GM23338 (cell line): ENCODE data around the gene DNAJC1. TPM values are rescaled to one million over a fixed set of nuclear protein-coding genes. Genes with fewer than 3 reads are reported as not detected.

Source experiments
- ATAC-seq: fragments of 200-7000 bp; cut with Tn5 transposase; 3 replicates; pipeline ENCODE4 v1.9.1; 2020
- DNase-seq: peaks from one replicate; pipeline ENCODE4 v3.0.0-alpha.2; 2015; ENCODE audit warnings: low spot score
- H2AFZ ChIP-seq: fragments of 200-600 bp; sonication (generic); 2 replicates; pipeline ENCODE4 v1.8.0; 2016; ENCODE audit warnings: antibody characterized with exemption, mild to moderate bottlenecking, moderate library complexity
- H3F3A ChIP-seq: fragments of 200-600 bp; sonication (generic); replicated peaks from 2 replicates; pipeline ENCODE4 v1.8.0; 2017; ENCODE audit warnings: antibody characterized with exemption, mixed run types, low read depth
- H3K27ac ChIP-seq: fragments of 200-600 bp; sonication (generic); 2 replicates; pipeline ENCODE4 v1.6.1; 2016; ENCODE audit warnings: low read depth
- H3K27me3 ChIP-seq: fragments of 200-600 bp; sonication (generic); 2 replicates; pipeline ENCODE4 v1.8.0; 2016; ENCODE audit warnings: mild to moderate bottlenecking, mixed run types, moderate library complexity; ENCODE audit not compliant: insufficient read depth
- H3K36me3 ChIP-seq: fragments of 200-600 bp; sonication (generic); 2 replicates; pipeline ENCODE4 v1.8.0; 2016; ENCODE audit warnings: mild to moderate bottlenecking; ENCODE audit not compliant: insufficient read depth
- H3K4me1 ChIP-seq: fragments of 200-600 bp; sonication (generic); 2 replicates; pipeline ENCODE4 v1.8.0; 2016; ENCODE audit warnings: mild to moderate bottlenecking, moderate library complexity; ENCODE audit not compliant: insufficient read depth
- H3K4me2 ChIP-seq: fragments of 200-600 bp; sonication (generic); 2 replicates; pipeline ENCODE4 v1.7.1; 2017; ENCODE audit warnings: mixed run types
- H3K4me3 ChIP-seq: fragments of 200-600 bp; sonication (generic); 2 replicates; pipeline ENCODE4 v1.6.1; 2016; ENCODE audit warnings: mixed run types
- H3K79me2 ChIP-seq: fragments of 200-600 bp; sonication (generic); replicated peaks from 2 replicates; pipeline ENCODE4 v1.8.0; 2017; ENCODE audit warnings: mild to moderate bottlenecking; ENCODE audit not compliant: insufficient read depth
- H3K9me2 ChIP-seq: fragments of 200-600 bp; sonication (generic); 2 replicates; pipeline ENCODE4 v1.8.0; 2017; ENCODE audit not compliant: insufficient read depth
- H4K20me1 ChIP-seq: fragments of 200-600 bp; sonication (generic); replicated peaks from 2 replicates; pipeline ENCODE4 v1.8.0; 2017; ENCODE audit warnings: mild to moderate bottlenecking; ENCODE audit not compliant: insufficient read depth
- H3K27ac Mint-ChIP-seq: 2 replicates; pipeline ENCODE4 v1.8.0; 2020; ENCODE audit warnings: inconsistent platforms, mild to moderate bottlenecking, moderate library complexity, mixed read lengths
- H3K27me3 Mint-ChIP-seq: 3 replicates; pipeline ENCODE4 v1.8.0; 2022; ENCODE audit warnings: low read depth, mild to moderate bottlenecking, moderate library complexity, mixed read lengths, inconsistent platforms; ENCODE audit not compliant: insufficient read depth, poor library complexity
- H3K36me3 Mint-ChIP-seq: 3 replicates; pipeline ENCODE4 v1.8.0; 2021; ENCODE audit warnings: low read depth, mild to moderate bottlenecking, inconsistent platforms, moderate library complexity, mixed read lengths
- H3K4me1 Mint-ChIP-seq: 3 replicates; pipeline ENCODE4 v1.8.0; 2020; ENCODE audit warnings: mild to moderate bottlenecking, inconsistent platforms, mixed read lengths
- H3K4me3 Mint-ChIP-seq: 3 replicates; pipeline ENCODE4 v1.8.0; 2021; ENCODE audit warnings: moderate library complexity, mild to moderate bottlenecking, inconsistent platforms, mixed read lengths
- H3K9me3 Mint-ChIP-seq: 3 replicates; pipeline ENCODE4 v1.8.0; 2020; ENCODE audit warnings: moderate library complexity, mild to moderate bottlenecking, inconsistent platforms, mixed read lengths
- CREB1 ChIP-seq: fragments of 250-450 bp; sonication (Bioruptor Pico); IDR thresholded peaks from 2 replicates; pipeline ENCODE4 v1.5.0; 2020; ENCODE audit warnings: low read depth, mild to moderate bottlenecking, moderate library complexity
- EZH2 ChIP-seq: fragments of 200-600 bp; sonication (generic); IDR thresholded peaks from one replicate; pipeline ENCODE4 v1.8.0; 2017; ENCODE audit warnings: antibody characterized with exemption, mild to moderate bottlenecking, low read depth; ENCODE audit not compliant: unreplicated experiment
- JUNB ChIP-seq: IDR thresholded peaks from one replicate; pipeline ENCODE4 v1.6.1; 2016; ENCODE audit warnings: antibody characterized with exemption; ENCODE audit not compliant: unreplicated experiment
- NANOG ChIP-seq: IDR thresholded peaks from 2 replicates; pipeline ENCODE4 v1.6.1; 2016; ENCODE audit warnings: antibody characterized with exemption, borderline replicate concordance
- REST ChIP-seq: IDR thresholded peaks from one replicate; pipeline ENCODE4 v1.6.1; 2018; ENCODE audit warnings: antibody characterized with exemption; ENCODE audit not compliant: unreplicated experiment
- ZNF114 ChIP-seq: fragments of 250-450 bp; sonication (Bioruptor Pico); IDR thresholded peaks from 2 replicates; pipeline ENCODE4 v1.5.0; 2020; ENCODE audit warnings: mild to moderate bottlenecking, moderate library complexity
- polyA plus RNA-seq: library from polyadenylated mRNA; unstranded; fragments of >200 nt; fragmentation: Nextera tagmentation; extraction: Ambion mirVana; gene quantifications from 2 replicates; pipeline ENCODE4 v1.2.1, GENCODE V29; 2016
- total RNA-seq: library from RNA; depleted of rRNA; stranded (reverse); fragments of >200 nt; shearing (Covaris generic); gene quantifications from 2 replicates; pipeline ENCODE4 v1.2.3, GENCODE V29; 2014
- TF ChIP-seq, protein P1 (sequence below): fragments of 250-450 bp; sonication (Bioruptor Pico); IDR thresholded peaks from 2 replicates; pipeline ENCODE4 v1.5.0; 2020; ENCODE audit warnings: mild to moderate bottlenecking, moderate library complexity

The DNAJC1 gene
- total and polyA plus RNA-seq, 2 experiments from 2014 or later, result 38.6 to 45.3 TPM

GRCh38 chr10:21724687-21725367, 278.7 kb downstream of the DNAJC1 start:
- Histone ChIP-seq H3K4me3 (no peak overlapping the region), H2AFZ (no peak overlapping the region), H4K20me1 (no peaks in the 10 kb centered on the region), H3K4me1 (peaks cover 37% of the 10 kb centered on the region), H3K27me3 (no peaks in the 10 kb centered on the region), H3K9me2 (no peaks in the 10 kb centered on the region), H3F3A (no peaks in the 10 kb centered on the region), H3K27ac (peak overlapping the region; percentile 58), H3K4me2 (no peak overlapping the region), H3K36me3 (no peaks in the 10 kb centered on the region; the same call in 1 of the 2 replicates), H3K79me2 (0 out of 2 replicates have a peak, but pooled peaks cover 5% of the 10 kb centered on the region)
- peaks cover 48% of the 10 kb centered on the region for H3K4me1 Mint-ChIP-seq
- DNase-seq, result peak; percentile 52
- TF ChIP-seq, protein P1, sequence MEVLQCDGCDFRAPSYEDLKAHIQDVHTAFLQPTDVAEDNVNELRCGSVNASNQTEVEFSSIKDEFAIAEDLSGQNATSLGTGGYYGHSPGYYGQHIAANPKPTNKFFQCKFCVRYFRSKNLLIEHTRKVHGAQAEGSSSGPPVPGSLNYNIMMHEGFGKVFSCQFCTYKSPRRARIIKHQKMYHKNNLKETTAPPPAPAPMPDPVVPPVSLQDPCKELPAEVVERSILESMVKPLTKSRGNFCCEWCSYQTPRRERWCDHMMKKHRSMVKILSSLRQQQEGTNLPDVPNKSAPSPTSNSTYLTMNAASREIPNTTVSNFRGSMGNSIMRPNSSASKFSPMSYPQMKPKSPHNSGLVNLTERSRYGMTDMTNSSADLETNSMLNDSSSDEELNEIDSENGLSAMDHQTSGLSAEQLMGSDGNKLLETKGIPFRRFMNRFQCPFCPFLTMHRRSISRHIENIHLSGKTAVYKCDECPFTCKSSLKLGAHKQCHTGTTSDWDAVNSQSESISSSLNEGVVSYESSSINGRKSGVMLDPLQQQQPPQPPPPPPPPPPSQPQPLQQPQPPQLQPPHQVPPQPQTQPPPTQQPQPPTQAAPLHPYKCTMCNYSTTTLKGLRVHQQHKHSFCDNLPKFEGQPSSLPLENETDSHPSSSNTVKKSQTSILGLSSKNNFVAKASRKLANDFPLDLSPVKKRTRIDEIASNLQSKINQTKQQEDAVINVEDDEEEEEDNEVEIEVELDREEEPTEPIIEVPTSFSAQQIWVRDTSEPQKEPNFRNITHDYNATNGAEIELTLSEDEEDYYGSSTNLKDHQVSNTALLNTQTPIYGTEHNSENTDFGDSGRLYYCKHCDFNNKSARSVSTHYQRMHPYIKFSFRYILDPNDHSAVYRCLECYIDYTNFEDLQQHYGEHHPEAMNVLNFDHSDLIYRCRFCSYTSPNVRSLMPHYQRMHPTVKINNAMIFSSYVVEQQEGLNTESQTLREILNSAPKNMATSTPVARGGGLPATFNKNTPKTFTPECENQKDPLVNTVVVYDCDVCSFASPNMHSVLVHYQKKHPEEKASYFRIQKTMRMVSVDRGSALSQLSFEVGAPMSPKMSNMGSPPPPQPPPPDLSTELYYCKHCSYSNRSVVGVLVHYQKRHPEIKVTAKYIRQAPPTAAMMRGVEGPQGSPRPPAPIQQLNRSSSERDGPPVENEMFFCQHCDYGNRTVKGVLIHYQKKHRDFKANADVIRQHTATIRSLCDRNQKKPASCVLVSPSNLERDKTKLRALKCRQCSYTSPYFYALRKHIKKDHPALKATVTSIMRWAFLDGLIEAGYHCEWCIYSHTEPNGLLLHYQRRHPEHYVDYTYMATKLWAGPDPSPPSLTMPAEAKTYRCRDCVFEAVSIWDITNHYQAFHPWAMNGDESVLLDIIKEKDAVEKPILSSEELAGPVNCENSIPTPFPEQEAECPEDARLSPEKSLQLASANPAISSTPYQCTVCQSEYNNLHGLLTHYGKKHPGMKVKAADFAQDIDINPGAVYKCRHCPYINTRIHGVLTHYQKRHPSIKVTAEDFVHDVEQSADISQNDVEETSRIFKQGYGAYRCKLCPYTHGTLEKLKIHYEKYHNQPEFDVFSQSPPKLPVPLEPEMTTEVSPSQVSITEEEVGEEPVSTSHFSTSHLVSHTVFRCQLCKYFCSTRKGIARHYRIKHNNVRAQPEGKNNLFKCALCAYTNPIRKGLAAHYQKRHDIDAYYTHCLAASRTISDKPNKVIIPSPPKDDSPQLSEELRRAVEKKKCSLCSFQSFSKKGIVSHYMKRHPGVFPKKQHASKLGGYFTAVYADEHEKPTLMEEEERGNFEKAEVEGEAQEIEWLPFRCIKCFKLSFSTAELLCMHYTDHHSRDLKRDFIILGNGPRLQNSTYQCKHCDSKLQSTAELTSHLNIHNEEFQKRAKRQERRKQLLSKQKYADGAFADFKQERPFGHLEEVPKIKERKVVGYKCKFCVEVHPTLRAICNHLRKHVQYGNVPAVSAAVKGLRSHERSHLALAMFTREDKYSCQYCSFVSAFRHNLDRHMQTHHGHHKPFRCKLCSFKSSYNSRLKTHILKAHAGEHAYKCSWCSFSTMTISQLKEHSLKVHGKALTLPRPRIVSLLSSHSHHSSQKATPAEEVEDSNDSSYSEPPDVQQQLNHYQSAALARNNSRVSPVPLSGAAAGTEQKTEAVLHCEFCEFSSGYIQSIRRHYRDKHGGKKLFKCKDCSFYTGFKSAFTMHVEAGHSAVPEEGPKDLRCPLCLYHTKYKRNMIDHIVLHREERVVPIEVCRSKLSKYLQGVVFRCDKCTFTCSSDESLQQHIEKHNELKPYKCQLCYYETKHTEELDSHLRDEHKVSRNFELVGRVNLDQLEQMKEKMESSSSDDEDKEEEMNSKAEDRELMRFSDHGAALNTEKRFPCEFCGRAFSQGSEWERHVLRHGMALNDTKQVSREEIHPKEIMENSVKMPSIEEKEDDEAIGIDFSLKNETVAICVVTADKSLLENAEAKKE (CRISPR knock-in tag), result no peak
- TF ChIP-seq CREB1 (CRISPR knock-in tag) (no peak), REST (no peak), ZNF114 (CRISPR knock-in tag) (no peak), NANOG (no peak), JUNB (no peak), EZH2 (no peak)
- H3K4me3 Mint-ChIP-seq, result no peak overlapping the region
- no peaks in the 10 kb centered on the region for H3K9me3 Mint-ChIP-seq
- H3K36me3 Mint-ChIP-seq, result peaks cover 21% of the 10 kb centered on the region; the same call in 2 of the 3 replicates
- H3K27me3 Mint-ChIP-seq, result no peaks in the 10 kb centered on the region
- ATAC-seq, result peak; percentile 59
- peak overlapping the region; percentile 80 for H3K27ac Mint-ChIP-seq
